ENCODE measurements around the gene FTSJ3. TPM values are rescaled to one million over a fixed set of nuclear protein-coding genes. Genes with fewer than 3 reads are reported as not detected.
A peak's percentile ranks its signal among the peaks of the same experiment; 100 is the strongest.

The FTSJ3 gene
- total RNA-seq, 1 experiment from 2014 or later = 68.9 TPM

DNA sequence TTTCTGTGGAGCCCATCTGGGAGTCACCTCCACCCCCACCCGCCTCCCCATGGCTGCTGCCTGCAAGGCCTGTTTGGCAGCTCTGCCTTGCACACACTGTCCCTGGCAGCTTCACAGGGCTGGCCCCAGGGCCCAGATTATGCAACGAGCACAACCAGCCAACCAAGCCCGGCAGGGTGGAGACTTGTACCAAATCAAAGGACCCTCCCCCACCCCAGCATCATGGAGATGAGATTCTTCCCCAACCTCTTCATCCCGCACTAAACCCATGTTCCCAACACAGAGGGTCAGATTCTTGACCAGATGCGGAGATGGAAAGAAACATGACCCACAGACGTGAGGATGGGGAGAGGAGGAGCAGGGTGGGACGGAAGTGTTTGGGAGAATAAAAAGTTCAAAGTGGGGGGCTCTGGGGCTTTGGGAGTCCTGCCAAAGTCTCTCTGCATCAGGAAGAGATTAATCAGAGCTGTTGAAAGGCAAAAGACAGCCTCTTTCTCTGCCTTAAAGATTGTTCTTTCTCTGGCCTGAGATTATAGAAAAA lies 11.2 kb upstream of the FTSJ3 start:
- H3K9me3 ChIP-seq (replicated peaks) = no peaks in the 10 kb centered on the region; the same call in 1 of the 2 replicates
- H3K4me3 ChIP-seq = no peak overlapping the region
- no peak for DNase-seq (ENCODE audit: low read depth in 1 of 2, low spot score in 2 of 2)
- H3K27ac ChIP-seq = no peak overlapping the region
- H3K27me3 ChIP-seq (replicated peaks) = no peaks in the 10 kb centered on the region
- H3K36me3 ChIP-seq = peaks cover 46% of the 10 kb centered on the region
- peaks cover 27% of the 10 kb centered on the region for H3K4me1 ChIP-seq (replicated peaks)

DNA sequence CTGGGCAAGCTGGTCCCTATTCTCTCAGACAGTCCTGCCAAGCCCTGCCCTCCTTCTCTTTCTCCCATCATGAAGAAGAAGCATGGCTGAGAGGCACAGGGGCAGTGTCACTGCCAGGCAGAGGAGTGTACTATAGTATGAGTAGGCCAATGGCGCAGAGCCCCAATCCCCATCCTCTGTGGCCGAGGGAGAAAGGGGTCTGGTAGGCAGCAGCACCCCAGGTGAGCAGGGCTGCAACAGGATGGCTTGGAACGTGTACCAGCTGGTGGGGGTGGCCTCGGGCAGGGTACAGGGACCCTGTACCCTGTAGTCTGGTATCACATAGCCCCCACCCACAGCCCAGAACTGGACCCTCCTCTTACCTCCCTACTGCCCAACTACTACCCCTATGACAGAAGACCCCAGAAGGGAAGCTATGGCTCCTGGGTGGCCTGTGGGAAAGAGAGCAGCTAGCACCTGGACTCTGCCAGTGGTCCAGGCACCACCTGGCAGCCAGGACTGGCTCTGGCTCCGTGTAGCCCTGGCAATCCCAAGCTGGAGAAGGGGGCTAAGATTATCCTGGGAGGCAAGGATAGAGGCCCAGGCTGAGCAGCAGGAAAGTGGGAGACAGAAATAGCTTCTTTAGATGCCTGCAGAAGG lies 10.6 kb upstream of the FTSJ3 start:
- H3K4me1 ChIP-seq (replicated peaks) = peaks cover 21% of the 10 kb centered on the region
- no peaks in the 10 kb centered on the region for H3K27me3 ChIP-seq (replicated peaks)
- H3K9me3 ChIP-seq (replicated peaks) = no peaks in the 10 kb centered on the region; the same call in 1 of the 2 replicates
- no peak overlapping the region for H3K27ac ChIP-seq
- H3K4me3 ChIP-seq = no peak overlapping the region
- no peak for DNase-seq (ENCODE audit: low read depth in 1 of 2, low spot score in 2 of 2)
- H3K36me3 ChIP-seq = peaks cover 53% of the 10 kb centered on the region

DNA sequence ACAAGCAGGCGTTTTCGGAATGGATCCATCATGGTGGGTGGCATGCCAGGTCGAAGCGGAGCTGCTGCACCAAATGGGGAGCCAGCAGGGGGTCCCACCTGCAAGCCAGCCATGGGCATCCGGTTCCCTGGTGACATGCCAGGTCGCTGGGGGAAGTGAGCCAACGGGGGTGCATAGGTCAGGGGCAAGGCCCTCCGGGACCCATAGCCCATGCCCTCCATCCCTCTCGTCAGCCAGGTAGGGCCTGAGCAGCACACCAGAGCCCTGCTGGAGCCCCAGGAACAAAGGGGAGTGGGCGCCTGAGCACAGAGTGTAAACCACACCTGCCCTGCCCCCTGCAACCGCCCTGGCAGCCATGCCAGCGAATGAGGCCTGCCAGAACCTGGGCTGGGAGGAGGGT lies 10.0 kb upstream of the FTSJ3 start:
- Histone ChIP-seq H3K9me3 (replicated peaks) (no peaks in the 10 kb centered on the region; the same call in 1 of the 2 replicates), H3K27ac (no peak overlapping the region), H3K4me1 (replicated peaks) (peaks cover 21% of the 10 kb centered on the region), H3K36me3 (peaks cover 57% of the 10 kb centered on the region), H3K27me3 (replicated peaks) (no peaks in the 10 kb centered on the region), H3K4me3 (no peak overlapping the region)
- no peak for DNase-seq (ENCODE audit: low read depth in 1 of 2, low spot score in 2 of 2)

DNA sequence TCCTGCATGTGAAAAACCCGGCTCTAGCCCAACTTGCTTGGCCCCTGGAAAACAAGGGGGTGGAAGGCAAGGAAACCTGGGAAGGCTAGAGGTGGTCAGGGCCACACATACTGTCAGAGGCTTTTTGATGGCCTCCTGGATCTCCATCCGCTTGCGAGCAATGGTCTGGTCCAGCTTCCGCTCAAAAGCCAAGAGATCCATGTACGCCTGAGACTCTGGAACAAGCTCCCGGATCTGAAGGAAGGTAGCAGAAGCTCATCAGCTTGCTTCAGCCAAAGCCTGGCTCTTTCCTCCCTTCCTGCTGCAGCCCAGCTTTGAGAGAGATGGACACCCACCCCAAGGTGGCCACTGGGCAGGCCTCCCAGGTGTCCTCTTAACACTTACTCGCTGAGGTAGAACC lies 9.3 kb upstream of the FTSJ3 start:
- Histone ChIP-seq H3K27me3 (replicated peaks) (no peaks in the 10 kb centered on the region), H3K4me3 (no peak overlapping the region), H3K36me3 (peaks cover 57% of the 10 kb centered on the region), H3K27ac (no peak overlapping the region), H3K9me3 (replicated peaks) (no peaks in the 10 kb centered on the region), H3K4me1 (replicated peaks) (peaks cover 21% of the 10 kb centered on the region)
- no peak for DNase-seq (ENCODE audit: low read depth in 1 of 2, low spot score in 2 of 2)

DNA sequence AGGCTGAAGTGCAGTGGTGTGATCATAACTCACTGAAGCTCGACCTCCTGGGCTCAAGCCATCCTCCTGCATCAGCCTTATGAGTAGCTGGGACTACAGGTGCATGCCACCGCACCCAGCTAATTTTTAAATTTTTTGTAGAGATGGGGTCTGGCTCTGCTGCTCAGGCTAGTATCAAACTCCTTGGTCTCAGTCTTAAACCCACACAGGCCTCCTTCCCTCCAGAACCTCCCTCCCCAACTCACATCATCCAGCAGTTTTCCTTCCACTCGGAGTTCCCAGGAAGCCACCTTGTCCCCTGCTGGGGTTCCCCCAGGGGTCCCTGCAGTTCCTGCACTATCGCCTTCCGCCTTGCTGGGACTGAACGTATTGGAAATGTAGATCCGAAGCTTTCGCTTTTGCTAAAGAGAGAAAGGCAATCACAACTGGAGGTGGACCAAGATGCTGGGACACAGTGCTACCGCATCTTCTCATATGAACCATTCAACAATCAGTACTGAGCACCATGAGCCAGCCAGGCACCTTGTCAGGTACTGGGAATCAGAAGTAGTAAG lies 7.8 kb upstream of the FTSJ3 start:
- peaks cover 8% of the 10 kb centered on the region; the same call in 1 of the 2 replicates for H3K4me1 ChIP-seq (replicated peaks)
- peaks cover 73% of the 10 kb centered on the region for H3K36me3 ChIP-seq
- peak in 1 of 2 experiments; percentile 43 for DNase-seq (ENCODE audit: low read depth in 1 of 2, low spot score in 2 of 2)
- no peak overlapping the region for H3K27ac ChIP-seq
- no peak overlapping the region for H3K4me3 ChIP-seq
- no peaks in the 10 kb centered on the region for H3K27me3 ChIP-seq (replicated peaks)
- no peaks in the 10 kb centered on the region for H3K9me3 ChIP-seq (replicated peaks)

DNA sequence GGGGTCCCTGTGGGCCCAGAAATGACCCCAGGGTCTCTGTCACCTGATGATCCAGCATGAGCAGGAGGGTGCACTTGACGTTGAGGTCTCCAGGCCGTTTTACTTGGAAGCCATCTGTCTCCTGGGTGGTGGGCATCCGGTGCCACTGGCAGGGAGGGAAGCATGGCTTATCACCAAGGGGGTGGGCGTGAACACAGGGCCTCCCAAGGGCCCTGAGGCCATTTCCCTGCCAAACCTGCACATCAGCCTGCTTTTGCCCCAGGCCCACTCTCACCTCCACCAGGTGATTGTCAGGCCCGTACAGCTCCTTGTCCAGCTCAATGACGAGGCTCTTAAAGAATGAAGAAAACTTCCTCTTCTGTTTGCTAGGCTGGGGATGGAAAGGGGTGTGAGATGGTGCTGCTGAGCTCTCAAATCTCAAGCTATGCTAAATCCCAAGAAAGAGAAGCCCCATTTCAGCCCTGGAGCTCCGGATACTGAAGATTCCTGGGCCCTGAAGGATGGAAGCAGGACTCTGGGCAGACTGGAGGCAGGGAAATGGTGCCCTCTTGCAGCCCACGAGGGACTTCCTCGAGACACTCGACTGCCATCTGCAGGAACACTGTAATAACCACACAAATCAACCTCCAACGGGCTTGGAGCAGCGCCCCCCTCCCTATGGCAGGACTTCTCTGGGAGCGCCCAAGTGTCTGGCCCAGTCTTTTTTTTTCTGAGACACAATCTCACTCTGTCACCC lies 7.1 kb upstream of the FTSJ3 start:
- Histone ChIP-seq H3K27ac (no peak overlapping the region), H3K36me3 (peaks cover 79% of the 10 kb centered on the region)

DNA sequence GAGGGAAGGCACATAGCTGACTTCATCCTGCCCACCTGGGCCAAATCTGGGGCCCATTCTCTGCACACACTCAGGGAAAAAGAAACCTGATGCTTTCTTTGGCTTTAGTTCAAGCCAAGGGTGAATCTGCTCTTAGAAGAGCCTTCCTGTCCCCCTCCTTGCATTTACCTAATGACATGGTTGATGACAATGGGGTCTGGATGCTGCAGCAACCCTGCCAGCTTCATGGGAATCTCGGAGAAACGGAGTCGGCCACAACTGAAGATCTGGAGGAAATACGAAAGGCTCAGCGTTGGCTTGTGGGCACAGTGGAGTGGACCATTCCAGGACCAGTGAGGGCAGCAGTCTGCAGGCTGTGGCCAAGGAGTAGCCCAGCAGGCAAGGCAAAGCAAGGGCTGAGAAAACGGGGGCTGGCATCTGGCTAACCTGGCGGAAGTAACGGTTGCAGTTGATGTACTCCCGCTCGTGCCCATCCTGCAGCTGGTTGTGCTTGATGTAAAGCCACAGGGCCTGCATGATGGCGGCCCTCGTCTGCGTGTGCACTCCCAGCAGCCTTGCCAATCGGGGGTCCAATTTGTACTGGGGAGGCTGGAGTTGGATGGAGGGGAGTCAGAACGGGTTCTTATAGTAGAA lies 6.4 kb upstream of the FTSJ3 start:
- Histone ChIP-seq H3K9me3 (replicated peaks) (no peaks in the 10 kb centered on the region), H3K27ac (no peak overlapping the region), H3K36me3 (peaks cover 87% of the 10 kb centered on the region), H3K27me3 (replicated peaks) (no peaks in the 10 kb centered on the region), H3K4me3 (no peak overlapping the region), H3K4me1 (replicated peaks) (peaks cover 9% of the 10 kb centered on the region)
- peak in 1 of 2 experiments; percentile 41 for DNase-seq (ENCODE audit: low read depth in 1 of 2, low spot score in 2 of 2)

More for the DNA sequence above, 7.1 kb upstream of the FTSJ3 start:
- Histone ChIP-seq H3K27me3 (replicated peaks) (no peaks in the 10 kb centered on the region), H3K4me1 (replicated peaks) (peaks cover 8% of the 10 kb centered on the region; the same call in 1 of the 2 replicates), H3K9me3 (replicated peaks) (no peaks in the 10 kb centered on the region), H3K4me3 (no peak overlapping the region)
- DNase-seq (ENCODE audit: low read depth in 1 of 2, low spot score in 2 of 2) = peak; percentile 88 to 91

DNA sequence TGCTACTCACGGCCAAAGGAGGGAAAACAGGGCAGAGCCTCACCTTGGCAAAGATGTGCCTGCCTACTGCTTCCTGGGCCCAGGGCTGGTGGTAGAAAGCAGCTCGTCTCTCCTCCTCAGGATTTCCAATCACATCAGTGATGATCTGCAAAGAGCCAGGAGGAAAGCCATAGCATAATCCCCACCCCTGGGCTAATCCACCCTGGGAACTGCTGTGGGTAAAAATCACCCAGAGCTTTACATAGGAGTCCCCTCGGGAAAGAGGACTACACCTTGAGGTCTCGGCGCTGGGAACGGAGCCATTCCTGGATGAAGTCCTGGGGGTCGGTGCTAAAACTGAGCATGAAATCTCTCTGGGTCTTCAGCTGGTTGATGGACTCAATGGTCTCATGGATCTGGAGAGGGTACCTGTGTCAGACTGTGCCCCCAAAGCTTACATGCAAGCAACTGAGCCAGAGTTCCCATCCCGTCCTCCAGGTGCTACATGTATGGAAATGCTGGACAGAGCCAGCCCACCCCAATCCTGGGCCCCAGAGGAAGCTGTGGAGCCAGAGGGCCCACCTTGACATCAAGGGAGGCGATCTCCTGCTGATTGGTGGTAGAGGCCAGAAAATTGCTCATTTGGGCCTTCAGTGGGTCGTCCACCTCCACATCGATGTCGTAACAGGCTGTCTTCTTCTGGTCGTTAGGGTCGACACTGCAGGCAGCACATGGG lies 5.7 kb upstream of the FTSJ3 start:
- Histone ChIP-seq H3K36me3 (peaks cover 93% of the 10 kb centered on the region), H3K27me3 (replicated peaks) (no peaks in the 10 kb centered on the region), H3K9me3 (replicated peaks) (no peaks in the 10 kb centered on the region), H3K4me3 (no peak overlapping the region), H3K4me1 (replicated peaks) (peaks cover 16% of the 10 kb centered on the region), H3K27ac (no peak overlapping the region)
- peak in 1 of 2 experiments; percentile 43 for DNase-seq (ENCODE audit: low read depth in 1 of 2, low spot score in 2 of 2)

DNA sequence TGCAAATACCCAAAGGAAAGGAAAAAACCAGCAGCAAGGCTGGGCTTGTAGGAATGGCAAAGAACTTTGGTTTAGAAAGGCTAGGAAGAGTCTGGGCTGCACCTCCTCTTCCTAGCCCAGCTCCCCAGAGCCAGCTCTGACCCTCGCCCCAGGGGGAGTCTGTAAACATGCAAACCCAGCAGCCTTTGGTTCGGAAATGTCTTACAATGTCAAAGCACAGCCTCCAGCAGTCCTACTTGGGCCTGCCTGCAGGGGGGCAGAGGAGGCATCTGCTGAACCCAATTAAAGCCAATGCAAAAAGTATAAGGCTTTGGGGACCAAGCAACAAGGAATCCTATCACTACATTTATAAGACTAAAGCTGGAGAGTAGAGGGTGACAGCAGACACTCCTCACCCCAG lies 5.0 kb upstream of the FTSJ3 start:
- H3K36me3 ChIP-seq = peaks cover 97% of the 10 kb centered on the region
- no peaks in the 10 kb centered on the region for H3K27me3 ChIP-seq (replicated peaks)
- no peaks in the 10 kb centered on the region for H3K9me3 ChIP-seq (replicated peaks)
- DNase-seq (ENCODE audit: low read depth in 1 of 2, low spot score in 2 of 2) = no peak
- H3K4me3 ChIP-seq = no peak overlapping the region
- H3K27ac ChIP-seq = no peak overlapping the region
- H3K4me1 ChIP-seq (replicated peaks) = peaks cover 17% of the 10 kb centered on the region

DNA sequence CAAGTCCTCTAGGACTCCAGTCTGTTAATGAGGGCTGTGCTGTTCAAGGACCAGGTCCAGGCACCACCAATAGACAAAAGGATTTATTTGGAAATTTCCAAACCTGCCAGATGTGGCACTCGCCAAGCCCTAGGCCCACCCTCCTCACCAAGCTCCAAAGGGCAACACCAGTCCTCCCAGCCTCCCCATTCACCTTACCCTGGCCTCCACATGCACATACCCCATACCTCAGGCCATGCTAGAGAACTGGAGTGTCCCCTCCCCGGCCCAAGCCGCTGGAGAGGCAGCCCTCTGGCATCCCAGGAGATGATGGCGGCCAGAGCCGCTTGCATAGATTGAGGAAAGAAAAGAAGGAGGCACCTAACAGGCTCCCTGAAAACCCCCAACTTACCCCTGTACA lies 4.6 kb upstream of the FTSJ3 start:
- peaks cover 95% of the 10 kb centered on the region for H3K36me3 ChIP-seq
- no peaks in the 10 kb centered on the region for H3K9me3 ChIP-seq (replicated peaks)
- peak in 1 of 2 experiments; percentile 40 for DNase-seq (ENCODE audit: low read depth in 1 of 2, low spot score in 2 of 2)
- H3K27ac ChIP-seq = no peak overlapping the region
- no peaks in the 10 kb centered on the region for H3K27me3 ChIP-seq (replicated peaks)
- peaks cover 17% of the 10 kb centered on the region for H3K4me1 ChIP-seq (replicated peaks)
- no peak overlapping the region for H3K4me3 ChIP-seq

DNA sequence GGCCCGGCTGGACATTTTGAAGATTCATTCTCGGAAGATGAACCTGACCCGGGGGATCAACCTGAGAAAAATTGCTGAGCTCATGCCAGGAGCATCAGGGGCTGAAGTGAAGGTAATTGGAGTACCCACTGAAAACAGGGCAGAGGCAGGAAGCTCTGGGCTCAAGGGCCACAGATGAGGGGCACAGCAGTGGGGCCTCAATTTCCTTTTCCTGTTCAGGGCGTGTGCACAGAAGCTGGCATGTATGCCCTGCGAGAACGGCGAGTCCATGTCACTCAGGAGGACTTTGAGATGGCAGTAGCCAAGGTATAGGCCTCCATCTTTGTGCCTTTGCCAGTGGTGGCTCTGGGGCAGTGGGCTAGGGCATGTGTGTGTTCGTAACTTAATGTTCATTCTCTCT lies 4.0 kb upstream of the FTSJ3 start:
- Histone ChIP-seq H3K4me1 (replicated peaks) (peaks cover 17% of the 10 kb centered on the region), H3K9me3 (replicated peaks) (no peaks in the 10 kb centered on the region), H3K27me3 (replicated peaks) (no peaks in the 10 kb centered on the region), H3K4me3 (no peak overlapping the region), H3K36me3 (peaks cover 92% of the 10 kb centered on the region), H3K27ac (no peak overlapping the region)
- DNase-seq (ENCODE audit: low read depth in 1 of 2, low spot score in 2 of 2) = peak in 1 of 2 experiments; percentile 30

DNA sequence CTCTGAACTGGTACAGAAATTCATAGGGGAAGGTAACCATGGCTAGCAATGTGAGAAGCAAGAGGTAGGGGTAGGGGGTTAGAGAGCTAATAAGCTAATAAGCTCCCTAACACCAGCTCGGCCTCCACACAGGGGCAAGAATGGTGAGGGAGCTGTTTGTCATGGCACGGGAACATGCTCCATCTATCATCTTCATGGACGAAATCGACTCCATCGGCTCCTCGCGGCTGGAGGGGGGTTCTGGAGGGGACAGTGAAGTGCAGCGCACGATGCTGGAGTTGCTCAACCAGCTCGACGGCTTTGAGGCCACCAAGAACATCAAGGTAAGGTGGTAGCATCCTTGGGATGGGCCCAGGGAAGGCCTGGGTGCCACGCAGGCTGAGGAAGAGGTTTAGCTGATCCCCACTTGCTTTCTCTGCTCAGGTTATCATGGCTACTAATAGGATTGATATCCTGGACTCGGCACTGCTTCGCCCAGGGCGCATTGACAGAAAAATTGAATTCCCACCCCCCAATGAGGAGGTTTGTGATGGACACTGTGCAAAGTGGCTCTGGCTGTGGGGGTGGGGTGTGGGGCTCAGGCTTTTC lies 3.5 kb upstream of the FTSJ3 start:
- H3K4me3 ChIP-seq = no peak overlapping the region
- peaks cover 19% of the 10 kb centered on the region for H3K4me1 ChIP-seq (replicated peaks)
- DNase-seq (ENCODE audit: low read depth in 1 of 2, low spot score in 2 of 2) = peak in 1 of 2 experiments; percentile 44
- no peaks in the 10 kb centered on the region for H3K27me3 ChIP-seq (replicated peaks)
- H3K9me3 ChIP-seq (replicated peaks) = no peaks in the 10 kb centered on the region
- no peak overlapping the region for H3K27ac ChIP-seq
- peaks cover 94% of the 10 kb centered on the region for H3K36me3 ChIP-seq

DNA sequence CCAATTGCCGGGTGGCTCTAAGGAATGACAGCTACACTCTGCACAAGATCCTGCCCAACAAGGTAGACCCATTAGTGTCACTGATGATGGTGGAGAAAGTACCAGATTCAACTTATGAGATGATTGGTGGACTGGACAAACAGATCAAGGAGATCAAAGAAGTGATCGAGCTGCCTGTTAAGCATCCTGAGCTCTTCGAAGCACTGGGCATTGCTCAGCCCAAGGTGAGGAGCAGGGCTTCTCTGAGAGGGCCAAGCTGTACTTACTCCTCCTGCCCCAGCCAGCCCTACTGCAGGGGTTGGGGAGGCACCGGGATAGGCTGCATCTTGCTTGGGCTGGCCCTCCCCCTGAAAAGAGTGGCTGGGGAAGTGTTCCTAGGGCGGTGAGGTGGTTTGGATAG lies 2.8 kb upstream of the FTSJ3 start:
- no peak overlapping the region for H3K4me3 ChIP-seq
- H3K4me1 ChIP-seq (replicated peaks) = peaks cover 24% of the 10 kb centered on the region
- H3K27ac ChIP-seq = no peak overlapping the region
- H3K9me3 ChIP-seq (replicated peaks) = no peaks in the 10 kb centered on the region
- H3K36me3 ChIP-seq = peaks cover 94% of the 10 kb centered on the region
- no peaks in the 10 kb centered on the region for H3K27me3 ChIP-seq (replicated peaks)
- peak in 1 of 2 experiments; percentile 28 for DNase-seq (ENCODE audit: low read depth in 1 of 2, low spot score in 2 of 2)
